ENCODE results near the gene ZBTB11. TPM values are rescaled to one million over a fixed set of nuclear protein-coding genes. Genes with fewer than 3 reads are reported as not detected.
A peak's percentile ranks its signal among the peaks of the same experiment; 100 is the strongest.

ZBTB11 gene
- total RNA-seq, 1 donor from 2014 or later, result 28.7 TPM

GRCh38 chr3:101722394-101723173, 45.7 kb upstream of the ZBTB11 start:
- Mint-ChIP-seq H3K36me3 (ENCODE audit: low read depth) (peaks cover 9% of the 10 kb centered on the region), H3K4me1 (peaks cover 40% of the 10 kb centered on the region), H3K27ac (peak overlapping the region; percentile 72), H3K4me3 (peak overlapping the region; percentile 66), H3K9me3 (no peaks in the 10 kb centered on the region), H3K27me3 (no peaks in the 10 kb centered on the region)
- DNase-seq (no peak), ATAC-seq (ENCODE audit: low read depth) (peak; percentile 26)
- intact Hi-C loops (cut with micrococcal nuclease), result loop anchor here (5.0 to 10.0 kb wide), 3 partner anchors 70 to 1678 kb away; no protein-coding TSS in a partner anchor
- no peak for TF ChIP-seq CTCF (IDR thresholded peaks at IDR 0.05)
- POLR2A ChIA-PET, result interaction anchor here (0.6 to 1.7 kb wide), 7 partner anchors 16 to 56 kb away, joined by 3 to 7 read pairs (median 4); partner anchors contain the start of genes NXPE3 and RPL24
- CTCF ChIA-PET, result interaction anchor here (1.8 to 2.3 kb wide), 2 partner anchors 37 to 502 kb away, joined by 5 to 6 read pairs; partner anchors contain the start of gene RPL24

GRCh38 chr3:101720851-101721840, 44.2 kb upstream of the ZBTB11 start:
- intact Hi-C loops (cut with micrococcal nuclease), result loop anchor here (5.0 to 10.0 kb wide), 3 partner anchors 71 to 1676 kb away; no protein-coding TSS in a partner anchor
- CTCF ChIA-PET, result interaction anchor here (1.8 to 2.3 kb wide), 3 partner anchors 35 to 504 kb away, joined by 5 to 6 read pairs (median 5); partner anchors contain the start of gene RPL24
- no peak for ATAC-seq (ENCODE audit: low read depth)
- H3K4me1 Mint-ChIP-seq, result peaks cover 40% of the 10 kb centered on the region
- no peak for DNase-seq
- H3K4me3 Mint-ChIP-seq, result no peak overlapping the region
- POLR2A ChIA-PET, result interaction anchor here (0.6 to 1.7 kb wide), 4 partner anchors 36 to 208 kb away, joined by 3 to 8 read pairs (median 4); partner anchors contain the start of gene SENP7
- peak overlapping the region; percentile 72 for H3K27ac Mint-ChIP-seq
- H3K9me3 Mint-ChIP-seq, result no peaks in the 10 kb centered on the region
- no peak for TF ChIP-seq CTCF (IDR thresholded peaks at IDR 0.05)
- H3K27me3 Mint-ChIP-seq, result no peaks in the 10 kb centered on the region
- H3K36me3 Mint-ChIP-seq (ENCODE audit: low read depth), result peaks cover 9% of the 10 kb centered on the region

GRCh38 chr3:101719604-101720185, 42.8 kb upstream of the ZBTB11 start:
- no peak for ATAC-seq (ENCODE audit: low read depth)
- intact Hi-C loops (cut with micrococcal nuclease), result loop anchor here (5.0 to 10.0 kb wide), 3 partner anchors 73 to 1675 kb away; no protein-coding TSS in a partner anchor
- no peak for TF ChIP-seq CTCF (IDR thresholded peaks at IDR 0.05)
- Mint-ChIP-seq H3K27ac (no peak overlapping the region), H3K4me1 (peaks cover 33% of the 10 kb centered on the region), H3K27me3 (no peaks in the 10 kb centered on the region), H3K4me3 (no peak overlapping the region), H3K36me3 (ENCODE audit: low read depth) (peaks cover 4% of the 10 kb centered on the region), H3K9me3 (no peaks in the 10 kb centered on the region)
- CTCF ChIA-PET, result interaction anchor here (2.0 kb wide), 1 partner anchor 83 kb away, joined by 5 read pairs; no protein-coding TSS in a partner anchor
- no peak for DNase-seq
- POLR2A ChIA-PET, result no interaction called here

GRCh38 chr3:101718455-101718854, 41.5 kb upstream of the ZBTB11 start:
- H3K4me1 Mint-ChIP-seq, result peaks cover 25% of the 10 kb centered on the region
- ATAC-seq (ENCODE audit: low read depth) (no peak), DNase-seq (no peak)
- TF ChIP-seq CTCF (IDR thresholded peaks at IDR 0.05), result no peak
- intact Hi-C loops (cut with micrococcal nuclease), result no loop called here
- CTCF ChIA-PET, result no interaction called here
- H3K9me3 Mint-ChIP-seq, result no peaks in the 10 kb centered on the region
- no peak overlapping the region for H3K4me3 Mint-ChIP-seq
- POLR2A ChIA-PET, result interaction anchor here (0.6 kb wide), 1 partner anchor 34 kb away, joined by 3 read pairs; no protein-coding TSS in a partner anchor
- no peaks in the 10 kb centered on the region for H3K27me3 Mint-ChIP-seq
- H3K27ac Mint-ChIP-seq, result no peak overlapping the region
- no peaks in the 10 kb centered on the region for H3K36me3 Mint-ChIP-seq (ENCODE audit: low read depth)
